Vagina (tissue), 2 donors: ENCODE data around the gene SDK2.

Experiments used
- CTCF ChIP-seq, 3 experiments: fragments of 450-650 bp in 2 of 3; fragments of 200-600 bp in 1 of 3; sonication (generic) in 1 of 3; IDR thresholded peaks; one replicate each; pipeline ENCODE4 v1.5.1; 2017 to 2019; ENCODE audit warnings: antibody characterized with exemption in 3 of 3, mild to moderate bottlenecking in 2 of 3, moderate library complexity in 2 of 3
- POLR2A ChIP-seq, 2 donors: fragments of 450-650 bp; IDR thresholded peaks; one replicate each; pipeline ENCODE4 v1.6.1; 2017; ENCODE audit warnings: antibody characterized with exemption in 2 of 2, mild to moderate bottlenecking in 2 of 2, moderate library complexity in 2 of 2

GRCh38 chr17:73362697-73363096, 281.5 kb downstream of the SDK2 start:
- TF ChIP-seq CTCF (IDR thresholded peaks at IDR 0.05) (no peak), POLR2A (IDR thresholded peaks at IDR 0.05) (no peak)
